Activated naive CD8-positive, alpha-beta T cell treated with anti-CD3 and anti-CD28 coated beads, Interleukin-2, amount 50 U/mL, for 24 hours (primary cell): Measurements from ENCODE around the gene TTC9.

Source experiments
- ATAC-seq: fragments of 150-1000 bp; cut with Tn5 transposase; one replicate; pipeline ENCODE4 v1.10.0; 2021
- DNase-seq: peaks from one replicate; pipeline ENCODE4 v3.0.0; 2021
- H3K27ac Mint-ChIP-seq: one replicate; pipeline ENCODE4 v1.8.0; 2021; ENCODE audit warnings: mild to moderate bottlenecking, mixed read lengths
- H3K27me3 Mint-ChIP-seq: one replicate; pipeline ENCODE4 v1.8.0; 2021; ENCODE audit warnings: mixed read lengths
- H3K36me3 Mint-ChIP-seq: one replicate; pipeline ENCODE4 v1.8.0; 2021; ENCODE audit warnings: low read depth, mixed read lengths
- H3K4me1 Mint-ChIP-seq: one replicate; pipeline ENCODE4 v1.8.0; 2021; ENCODE audit warnings: mixed read lengths
- H3K4me3 Mint-ChIP-seq: one replicate; pipeline ENCODE4 v1.8.0; 2021; ENCODE audit warnings: mild to moderate bottlenecking, moderate library complexity, mixed read lengths
- H3K9me3 Mint-ChIP-seq: one replicate; pipeline ENCODE4 v1.8.0; 2021; ENCODE audit warnings: mixed read lengths

Gene TTC9

GRCh38 chr14:70641548-70642302 is at the start of gene TTC9:
Gene TTC9, plus strand, starts transcription at chr14:70641916. Its CDS starts 214 bp downstream, at chr14:70642130.
- Mint-ChIP-seq H3K27me3 (no peaks in the 10 kb centered on the region), H3K4me3 (peak within 1 kb of the TSS; percentile 93), H3K9me3 (no peaks in the 10 kb centered on the region), H3K4me1 (peaks cover 51% of the 10 kb centered on the region), H3K27ac (peak within 1 kb of the TSS; percentile 91), H3K36me3 (peaks cover 2% of the 10 kb centered on the region)
- ATAC-seq (peak; percentile 6), DNase-seq (peak; percentile 40)

DNA sequence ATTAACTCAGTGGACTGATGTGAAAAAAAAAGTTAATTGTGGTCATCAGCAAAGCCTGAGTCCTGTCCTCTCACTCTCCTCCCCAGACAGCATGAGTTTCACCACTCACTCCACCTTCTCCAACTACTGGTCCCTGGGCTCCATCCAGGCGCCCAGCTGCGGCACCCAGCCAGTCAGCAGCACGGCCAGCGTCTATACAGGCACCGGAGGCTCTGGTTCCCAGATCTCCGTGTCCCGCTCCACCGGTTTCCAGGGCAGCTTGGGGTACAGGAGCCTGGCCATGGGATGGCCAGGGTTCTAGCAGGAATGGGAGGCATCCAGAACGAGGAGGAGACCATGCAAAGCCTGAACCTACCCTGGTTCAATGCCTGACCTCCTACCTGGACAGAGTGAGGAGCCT is 47.3 kb upstream of the TTC9 start:
- Mint-ChIP-seq H3K36me3 (peaks cover 28% of the 10 kb centered on the region), H3K27ac (no peak overlapping the region), H3K4me3 (no peak overlapping the region), H3K9me3 (no peaks in the 10 kb centered on the region), H3K4me1 (peaks cover 15% of the 10 kb centered on the region), H3K27me3 (no peaks in the 10 kb centered on the region)
- ATAC-seq = no peak
- no peak for DNase-seq

- DNase-seq (no peak), ATAC-seq (no peak)
- H3K4me3 Mint-ChIP-seq = no peak overlapping the region
- H3K4me1 Mint-ChIP-seq = peaks cover 23% of the 10 kb centered on the region
- no peak overlapping the region for H3K27ac Mint-ChIP-seq
- H3K27me3 Mint-ChIP-seq = no peaks in the 10 kb centered on the region
- H3K9me3 Mint-ChIP-seq = no peaks in the 10 kb centered on the region
- H3K36me3 Mint-ChIP-seq = peaks cover 24% of the 10 kb centered on the region
These were observed 46.1 kb upstream of the TTC9 start for GRCh38 chr14:70595443-70596185.

- H3K4me3 Mint-ChIP-seq = no peak overlapping the region
These were observed 44.0 kb upstream of the TTC9 start for GRCh38 chr14:70597731-70598130.

DNA sequence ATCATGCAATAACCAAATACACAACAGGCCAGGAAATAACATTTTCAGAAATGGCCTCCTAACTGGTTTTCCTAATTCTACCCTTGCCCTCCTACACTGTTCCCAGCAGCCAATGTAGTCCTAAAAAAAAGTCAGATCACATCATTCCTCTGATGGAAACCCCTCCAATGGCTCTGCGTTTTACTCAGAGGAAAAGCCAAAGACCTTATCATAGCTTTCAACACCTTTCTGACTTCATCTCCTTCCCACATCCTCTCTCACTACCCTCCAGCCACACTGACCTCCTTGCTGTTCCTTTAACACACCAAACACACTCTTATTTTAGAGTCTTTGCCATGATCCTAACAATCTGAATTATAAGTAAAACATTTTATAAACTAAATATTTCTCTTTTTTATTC is 42.4 kb upstream of the TTC9 start:
- Mint-ChIP-seq H3K27me3 (peaks cover 2% of the 10 kb centered on the region), H3K9me3 (no peaks in the 10 kb centered on the region), H3K27ac (peak overlapping the region; percentile 97), H3K4me3 (peak overlapping the region; percentile 97), H3K36me3 (peaks cover 9% of the 10 kb centered on the region), H3K4me1 (peaks cover 26% of the 10 kb centered on the region)
- DNase-seq = no peak
- no peak for ATAC-seq

More at GRCh38 chr14:70597731-70598130, 44.0 kb upstream of the TTC9 start:
- Mint-ChIP-seq H3K36me3 (peaks cover 14% of the 10 kb centered on the region), H3K9me3 (no peaks in the 10 kb centered on the region), H3K27ac (no peak overlapping the region), H3K4me1 (peaks cover 26% of the 10 kb centered on the region), H3K27me3 (peaks cover 2% of the 10 kb centered on the region)
- no peak for ATAC-seq
- DNase-seq = no peak

DNA sequence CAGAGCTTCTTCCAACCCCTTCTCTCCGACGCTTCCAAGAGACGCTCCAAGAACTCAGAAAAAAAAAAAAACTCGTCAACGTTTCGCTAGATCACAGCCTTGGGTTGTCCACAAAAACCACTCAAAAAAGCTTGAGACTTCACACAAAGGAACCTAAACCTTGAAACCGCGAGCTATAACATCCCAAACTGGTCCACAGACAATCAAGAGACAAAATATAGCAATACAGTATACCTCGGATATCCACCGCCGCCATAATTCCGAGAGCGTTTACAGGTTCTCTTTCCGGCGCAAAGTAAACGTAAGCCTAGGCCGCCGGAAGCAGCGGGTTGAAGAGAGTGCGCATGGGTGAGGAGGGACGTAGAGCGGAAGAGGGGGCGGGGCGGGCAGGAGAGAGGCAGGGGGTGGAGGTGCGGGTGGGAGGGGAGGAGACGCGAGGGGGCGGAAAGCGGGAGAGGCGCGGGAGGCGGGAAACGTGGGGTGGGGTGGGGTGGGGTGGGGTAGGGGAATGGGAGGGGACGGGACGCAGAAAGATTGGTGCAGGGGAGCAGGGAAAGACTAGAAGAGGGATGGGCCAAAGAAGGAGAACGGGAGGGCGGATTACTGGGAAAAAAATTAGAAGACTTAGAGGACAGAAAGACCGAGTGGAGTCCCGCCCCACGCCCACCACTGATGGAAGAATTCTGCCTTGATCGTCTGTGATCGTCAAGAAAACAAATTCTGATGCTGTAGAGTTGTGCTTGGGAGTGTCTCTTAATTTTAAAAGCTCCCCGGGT is 41.1 kb upstream of the TTC9 start, which contains the start of gene MED6:
TSS of gene MED6 (minus strand) at position 274 of the 776 bp plus-strand sequence. CDS start at position 256, 18 bp downstream.
- H3K27me3 Mint-ChIP-seq = peaks cover 5% of the 10 kb centered on the region
- peaks cover 1% of the 10 kb centered on the region for H3K36me3 Mint-ChIP-seq
- H3K4me3 Mint-ChIP-seq = peak within 1 kb of the TSS; percentile 97
- peaks cover 26% of the 10 kb centered on the region for H3K4me1 Mint-ChIP-seq
- peak; percentile 94 for DNase-seq
- ATAC-seq = peak; percentile 98
- H3K9me3 Mint-ChIP-seq = no peaks in the 10 kb centered on the region
- peak within 1 kb of the TSS; percentile 97 for H3K27ac Mint-ChIP-seq

DNA sequence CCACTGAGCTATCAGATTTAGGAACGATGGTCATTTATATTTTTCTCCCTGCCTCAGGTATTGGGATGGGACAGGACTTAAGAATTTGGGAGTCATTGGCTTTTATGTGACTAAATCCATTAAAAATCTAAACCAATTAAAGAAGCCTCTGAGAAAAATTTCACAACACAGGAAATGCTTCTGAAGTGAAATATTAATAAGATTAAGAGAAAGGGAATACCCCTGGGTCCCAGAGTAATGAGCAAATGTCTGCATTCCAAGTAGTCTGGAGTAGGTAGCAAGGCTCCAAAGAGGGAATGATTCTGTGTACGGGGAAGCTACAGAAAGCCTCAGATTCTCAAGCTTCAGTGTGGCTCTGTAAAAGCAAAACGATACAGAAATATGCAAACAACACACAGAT is 40.6 kb upstream of the TTC9 start:
- Mint-ChIP-seq H3K36me3 (no peaks in the 10 kb centered on the region), H3K4me1 (peaks cover 26% of the 10 kb centered on the region), H3K4me3 (peak overlapping the region; percentile 97), H3K27me3 (peaks cover 6% of the 10 kb centered on the region), H3K27ac (peak overlapping the region; percentile 97), H3K9me3 (no peaks in the 10 kb centered on the region)
- DNase-seq (no peak), ATAC-seq (no peak)

DNA sequence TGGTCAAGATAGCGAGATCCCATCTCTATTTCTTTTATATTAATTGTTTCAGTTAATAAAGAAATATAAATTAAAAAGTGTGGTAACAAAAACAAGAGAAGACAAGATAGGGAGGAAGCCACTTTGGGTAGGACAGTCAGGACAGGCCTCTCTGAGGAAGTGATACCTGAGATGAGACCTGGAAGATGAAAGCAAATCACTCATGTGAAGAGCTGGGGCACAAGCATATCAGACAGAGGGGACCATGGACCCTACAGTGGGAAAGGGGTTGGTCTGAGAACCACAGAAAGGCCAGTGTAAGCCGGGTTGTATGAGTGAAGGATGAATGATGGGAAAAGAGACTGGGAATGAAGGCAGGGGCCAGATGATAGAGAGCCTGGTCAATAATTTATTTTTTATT is 39.5 kb upstream of the TTC9 start:
- H3K36me3 Mint-ChIP-seq = no peaks in the 10 kb centered on the region
- DNase-seq (no peak), ATAC-seq (no peak)
- peaks cover 8% of the 10 kb centered on the region for H3K27me3 Mint-ChIP-seq
- H3K27ac Mint-ChIP-seq = no peak overlapping the region
- H3K4me3 Mint-ChIP-seq = no peak overlapping the region
- H3K9me3 Mint-ChIP-seq = no peaks in the 10 kb centered on the region
- H3K4me1 Mint-ChIP-seq = peaks cover 26% of the 10 kb centered on the region

GRCh38 chr14:70611216-70611615 is 30.5 kb upstream of the TTC9 start:
- no peak for DNase-seq
- Mint-ChIP-seq H3K4me3 (no peak overlapping the region), H3K36me3 (no peaks in the 10 kb centered on the region), H3K27ac (no peak overlapping the region), H3K4me1 (no peaks in the 10 kb centered on the region), H3K9me3 (no peaks in the 10 kb centered on the region), H3K27me3 (peaks cover 4% of the 10 kb centered on the region)
- no peak for ATAC-seq

- H3K27me3 Mint-ChIP-seq = peaks cover 3% of the 10 kb centered on the region
- no peaks in the 10 kb centered on the region for H3K9me3 Mint-ChIP-seq
- ATAC-seq (no peak), DNase-seq (no peak)
- no peak overlapping the region for H3K4me3 Mint-ChIP-seq
- H3K4me1 Mint-ChIP-seq = no peaks in the 10 kb centered on the region
- H3K36me3 Mint-ChIP-seq = no peaks in the 10 kb centered on the region
- H3K27ac Mint-ChIP-seq = no peak overlapping the region
These were observed 25.1 kb upstream of the TTC9 start for GRCh38 chr14:70616646-70617045.

DNA sequence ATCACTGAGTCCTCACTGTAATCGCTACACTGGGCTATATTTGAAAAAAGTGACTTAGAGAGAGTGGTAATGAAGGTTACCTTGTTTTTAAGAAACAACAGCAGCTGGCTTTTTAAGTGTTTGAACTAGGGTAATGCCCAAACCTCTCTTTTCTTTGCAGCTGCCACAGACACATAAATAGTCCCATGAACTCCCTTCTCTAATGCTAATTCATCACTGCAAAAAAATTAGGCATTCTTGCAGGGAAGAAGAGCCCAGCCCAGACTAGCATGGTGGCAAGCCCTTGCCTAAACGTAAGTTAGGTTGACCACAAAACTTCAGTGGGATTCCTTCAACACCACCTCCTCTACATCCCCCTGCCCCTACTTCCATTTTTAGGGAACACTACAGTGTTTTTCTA is 23.4 kb upstream of the TTC9 start:
- Mint-ChIP-seq H3K4me1 (no peaks in the 10 kb centered on the region), H3K4me3 (no peak overlapping the region), H3K36me3 (no peaks in the 10 kb centered on the region), H3K27me3 (peaks cover 3% of the 10 kb centered on the region), H3K27ac (no peak overlapping the region), H3K9me3 (no peaks in the 10 kb centered on the region)
- ATAC-seq (no peak), DNase-seq (no peak)

GRCh38 chr14:70619708-70620107 is 22.0 kb upstream of the TTC9 start:
- no peak overlapping the region for H3K27ac Mint-ChIP-seq
- DNase-seq (no peak), ATAC-seq (no peak)
- H3K27me3 Mint-ChIP-seq = peaks cover 3% of the 10 kb centered on the region
- peaks cover 2% of the 10 kb centered on the region for H3K36me3 Mint-ChIP-seq
- no peak overlapping the region for H3K4me3 Mint-ChIP-seq
- H3K4me1 Mint-ChIP-seq = no peaks in the 10 kb centered on the region
- H3K9me3 Mint-ChIP-seq = no peaks in the 10 kb centered on the region

- no peak overlapping the region for H3K27ac Mint-ChIP-seq
- DNase-seq (peak; percentile 44), ATAC-seq (peak; percentile 66)
- no peaks in the 10 kb centered on the region for H3K27me3 Mint-ChIP-seq
- H3K36me3 Mint-ChIP-seq = peaks cover 11% of the 10 kb centered on the region
- no peak overlapping the region for H3K4me3 Mint-ChIP-seq
- no peaks in the 10 kb centered on the region for H3K4me1 Mint-ChIP-seq
- H3K9me3 Mint-ChIP-seq = peaks cover 9% of the 10 kb centered on the region
These were observed 19.5 kb upstream of the TTC9 start for GRCh38 chr14:70622111-70622712.

GRCh38 chr14:70624972-70625371 is 16.7 kb upstream of the TTC9 start:
- Mint-ChIP-seq H3K27ac (no peak overlapping the region), H3K27me3 (no peaks in the 10 kb centered on the region), H3K4me3 (no peak overlapping the region), H3K36me3 (peaks cover 11% of the 10 kb centered on the region), H3K9me3 (peaks cover 14% of the 10 kb centered on the region), H3K4me1 (no peaks in the 10 kb centered on the region)
- DNase-seq (no peak), ATAC-seq (no peak)
